ENCODE data around the gene TNFRSF11A. TPM values are rescaled to one million over a fixed set of nuclear protein-coding genes. Genes with fewer than 3 reads are reported as not detected.

Gene TNFRSF11A
- total RNA-seq, 1 donor from 2014 or later, result not detected

- no peak for DNase-seq (ENCODE audit: low read depth)
Measured at GRCh38 chr18:62324181-62324828, 805 bp upstream of the TNFRSF11A start.

DNA sequence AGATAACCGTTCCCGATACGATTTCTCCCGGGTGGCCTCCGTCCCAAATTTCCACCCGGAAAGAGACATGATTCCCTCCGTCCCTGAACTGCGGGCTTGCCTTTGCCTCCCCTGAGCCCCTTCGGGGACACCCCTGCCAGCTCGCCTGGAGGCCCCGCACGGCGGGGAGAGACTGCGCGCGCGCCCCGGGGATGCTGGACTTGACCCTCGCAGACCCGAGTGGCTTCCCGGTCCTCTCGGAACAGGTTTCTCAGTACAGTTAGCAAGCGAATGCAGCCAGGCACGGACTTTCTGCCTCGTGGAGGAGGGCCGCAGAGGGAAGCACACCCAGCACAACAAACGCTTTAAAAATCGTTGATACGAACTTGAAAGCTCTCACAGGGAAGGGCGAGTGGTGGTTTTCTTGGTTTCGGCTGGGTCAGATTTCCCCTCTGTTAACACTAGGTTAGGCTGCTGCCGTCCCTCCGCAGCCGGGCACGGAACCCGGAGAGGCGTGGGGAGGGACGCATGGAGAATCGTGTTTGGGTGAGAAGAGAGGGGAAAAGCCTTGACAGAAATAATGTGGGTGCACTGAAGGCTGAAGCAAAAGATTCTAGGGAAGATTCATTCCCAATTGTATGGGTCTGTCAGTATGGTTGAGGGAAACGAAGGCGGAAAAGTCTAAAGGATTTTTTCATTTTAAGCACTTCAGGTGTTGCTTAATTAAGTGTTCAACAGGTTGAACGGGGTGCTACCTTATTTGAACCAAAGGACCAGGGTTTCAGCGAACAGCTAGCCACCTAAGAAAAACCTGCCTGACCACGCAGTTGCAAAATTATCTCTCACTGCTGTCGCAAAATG lies 916 bp downstream of the TNFRSF11A start:
- no peak for DNase-seq (ENCODE audit: low read depth)

DNA sequence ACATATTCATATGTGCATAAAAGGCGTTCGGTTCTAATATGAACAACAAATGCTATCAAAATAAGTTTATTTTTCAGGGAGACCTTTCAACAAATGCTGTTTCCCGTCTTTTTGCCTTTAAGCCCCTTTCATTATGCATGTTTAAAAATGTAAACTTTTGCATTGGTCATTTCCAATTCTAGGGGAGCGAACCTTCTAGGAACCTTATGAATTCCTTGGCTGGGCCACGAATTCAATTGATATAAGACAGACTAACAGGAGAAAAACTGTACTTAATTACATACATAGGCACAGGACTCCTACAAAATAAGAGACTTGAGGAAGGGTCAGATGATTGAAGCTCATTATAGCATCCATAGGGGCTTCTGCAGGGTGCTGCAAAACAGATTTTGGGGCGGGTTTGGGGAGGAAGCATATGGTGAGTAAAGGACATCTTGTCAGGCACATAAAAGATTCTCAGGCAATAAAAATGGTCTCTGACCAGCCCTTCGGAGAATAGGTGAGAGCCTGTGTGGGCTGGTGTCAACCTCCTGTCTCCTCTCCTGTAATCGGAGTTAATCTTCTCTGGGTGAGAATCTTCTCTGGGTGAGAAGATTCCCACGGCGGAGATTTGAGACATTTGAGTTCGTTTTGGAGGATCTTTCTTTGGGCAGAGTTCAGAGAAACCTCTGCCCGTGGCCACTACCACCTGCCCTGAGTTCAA lies 1.7 kb downstream of the TNFRSF11A start:
- no peak for DNase-seq (ENCODE audit: low read depth)

DNA sequence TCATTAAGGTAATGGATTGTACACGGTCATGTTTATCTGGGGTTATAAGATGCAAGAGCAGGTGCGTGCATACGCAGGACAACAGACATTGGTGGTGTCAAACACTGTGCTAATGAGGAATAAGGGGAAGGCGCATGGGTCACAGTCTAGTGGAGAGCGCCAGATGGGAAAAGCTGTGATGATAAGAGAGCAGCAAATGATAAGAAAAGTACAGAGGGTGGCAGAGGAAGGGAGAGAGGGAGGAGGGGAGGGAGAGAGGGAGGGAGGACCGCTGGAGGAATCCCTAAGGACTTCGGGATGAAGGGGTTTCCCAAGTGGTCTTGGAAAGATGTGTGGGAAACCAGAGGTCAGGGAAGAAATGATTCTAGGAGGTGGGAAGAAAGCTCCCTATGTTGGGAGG lies 2.9 kb downstream of the TNFRSF11A start:
- DNase-seq (ENCODE audit: low read depth), result no peak

DNA sequence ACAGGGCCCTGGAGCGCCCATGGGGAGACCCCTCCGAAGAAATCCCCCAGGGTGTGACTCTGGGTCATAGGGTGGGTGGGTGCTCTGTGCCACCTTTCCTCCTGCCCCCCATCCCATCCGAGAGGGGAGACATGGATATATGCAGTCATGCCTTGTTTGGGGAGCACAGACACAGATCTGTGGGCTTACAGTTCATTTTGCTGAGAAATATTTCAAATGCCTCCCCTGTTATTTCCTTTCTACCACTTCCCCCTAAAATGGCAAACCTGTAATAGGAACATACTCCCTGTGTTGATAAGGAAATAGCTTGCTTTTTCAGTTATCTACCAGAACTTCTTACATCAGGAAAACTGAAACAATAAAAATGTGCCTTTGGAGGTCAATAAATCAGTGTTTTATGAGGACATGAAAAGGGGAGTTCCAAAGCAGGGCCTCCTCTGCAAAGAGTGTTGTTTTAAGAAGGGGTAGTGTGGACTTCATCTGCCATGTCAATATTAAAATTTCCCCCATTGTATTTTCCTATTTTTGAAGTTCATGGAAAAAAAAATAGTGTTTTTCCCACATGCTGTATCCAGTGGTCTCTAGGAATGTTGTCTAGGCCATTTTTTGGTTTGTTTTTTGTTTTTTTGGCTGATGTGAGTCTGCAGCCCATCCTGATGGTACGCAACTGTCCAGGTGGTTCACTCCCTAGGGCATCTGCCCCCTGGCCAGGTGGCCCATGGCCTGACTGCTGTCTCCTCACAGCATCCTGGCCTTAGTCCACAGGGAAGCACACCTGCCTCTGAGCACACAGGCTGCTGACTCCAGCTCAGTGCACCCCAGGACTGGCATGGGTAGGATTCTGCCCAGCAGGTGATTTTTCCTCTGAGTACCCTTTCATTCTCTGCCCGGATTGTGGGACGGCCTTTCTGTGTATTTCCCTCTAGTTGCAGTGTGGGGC lies 3.7 kb downstream of the TNFRSF11A start:
- no peak for DNase-seq (ENCODE audit: low read depth)

- DNase-seq (ENCODE audit: low read depth), result peak; percentile 41
Measured at GRCh38 chr18:62329691-62330454, 4.8 kb downstream of the TNFRSF11A start.

DNA sequence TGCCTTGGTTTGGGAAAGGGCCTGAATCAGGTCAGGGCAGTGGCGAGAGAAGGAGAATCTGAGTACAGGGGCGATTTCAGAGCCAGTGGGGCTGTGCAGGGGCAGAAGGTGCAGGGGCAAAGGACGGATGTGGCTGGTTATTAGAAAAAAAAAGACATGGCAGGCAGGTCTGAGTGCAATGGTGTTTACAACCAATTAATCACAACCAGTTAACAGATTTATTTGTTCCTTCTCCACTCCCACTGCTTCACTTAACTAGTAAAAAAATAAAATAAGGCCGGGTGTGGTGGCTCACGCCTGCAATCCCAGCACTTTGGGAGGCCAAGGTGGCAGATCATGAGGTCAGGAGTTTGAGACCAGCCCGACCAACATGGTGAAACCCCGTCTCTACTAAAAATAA lies 5.5 kb downstream of the TNFRSF11A start:
- no peak for DNase-seq (ENCODE audit: low read depth)

DNA sequence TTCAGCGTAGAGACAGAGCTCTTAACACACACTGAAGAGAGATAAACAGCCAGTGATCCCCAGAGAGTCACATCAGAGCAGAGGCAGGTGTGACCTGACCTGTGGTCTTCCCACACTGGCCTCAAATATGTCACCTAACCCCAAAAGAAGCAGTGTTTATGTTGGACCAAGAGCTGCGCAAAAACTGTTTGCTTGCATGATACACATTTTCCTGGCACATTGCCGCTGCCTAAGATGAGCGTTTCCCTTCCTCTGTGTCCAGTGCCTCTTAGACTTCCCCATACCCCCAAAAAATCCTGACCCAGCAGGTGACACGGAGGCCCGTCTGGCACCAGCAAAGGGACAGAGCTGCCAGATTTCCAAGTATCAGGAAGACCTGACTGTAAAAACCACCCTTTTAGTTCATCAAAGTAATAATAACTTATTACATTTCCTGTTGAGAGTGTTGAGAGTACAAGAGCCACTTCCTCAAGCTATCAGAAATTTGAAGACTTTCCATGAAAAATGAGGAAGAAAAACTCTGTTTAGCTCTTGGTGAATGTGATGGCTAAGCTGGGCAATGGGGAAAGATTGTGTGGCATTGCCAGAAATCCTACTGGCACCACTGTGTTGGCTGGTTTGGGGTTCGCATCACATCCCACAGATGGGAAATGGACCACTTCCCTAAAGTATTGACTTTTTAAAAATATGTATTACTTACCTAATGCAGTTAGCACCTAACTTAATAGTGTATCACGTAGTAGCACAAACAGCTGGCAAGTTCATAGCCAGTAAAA lies 6.7 kb downstream of the TNFRSF11A start:
- DNase-seq (ENCODE audit: low read depth), result peak; percentile 35

DNA sequence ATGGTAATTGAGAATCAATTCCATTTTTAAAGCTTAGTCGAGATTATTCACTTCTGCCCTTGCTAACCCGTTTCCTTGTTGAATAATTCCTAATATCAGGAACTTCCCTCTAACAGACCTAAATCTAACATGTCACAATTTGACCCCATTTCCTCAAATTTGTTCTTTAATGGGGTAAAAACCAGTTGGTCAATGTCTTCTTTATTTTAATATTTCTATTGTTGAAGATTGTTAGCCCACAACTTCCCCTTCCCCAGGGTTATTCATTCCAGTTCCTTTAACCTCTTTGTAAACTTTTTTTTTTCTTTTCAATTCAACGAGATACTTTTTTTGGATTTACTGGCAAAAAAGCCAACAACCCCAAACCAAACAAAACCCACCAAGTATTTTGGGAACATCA lies 7.3 kb downstream of the TNFRSF11A start:
- DNase-seq (ENCODE audit: low read depth), result no peak

- no peak for DNase-seq (ENCODE audit: low read depth)
Measured at GRCh38 chr18:62332964-62333695, 8.0 kb downstream of the TNFRSF11A start.

DNA sequence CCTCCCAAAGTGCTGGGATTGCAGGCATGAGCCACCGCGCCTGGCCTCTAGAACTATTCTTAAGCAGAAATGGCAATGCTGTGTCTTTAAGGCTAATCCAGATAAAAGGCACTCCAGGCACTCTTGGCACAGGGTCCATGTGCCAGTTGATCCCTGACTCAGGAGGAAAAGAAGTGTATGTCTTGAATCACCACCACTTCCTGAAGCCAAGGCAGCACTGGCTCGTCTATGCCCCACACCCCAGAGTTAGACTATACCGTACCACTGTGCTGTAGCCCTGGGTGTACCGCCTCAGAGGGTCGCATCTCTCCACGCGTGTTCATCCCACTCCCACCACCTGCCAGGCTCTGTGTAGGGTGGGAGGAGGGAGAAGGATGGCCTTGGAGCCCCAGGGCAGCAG lies 9.0 kb downstream of the TNFRSF11A start:
- no peak for DNase-seq (ENCODE audit: low read depth)

GRCh38 chr18:62335494-62335893 lies 10.4 kb downstream of the TNFRSF11A start:
- no peak for DNase-seq (ENCODE audit: low read depth)

DNA sequence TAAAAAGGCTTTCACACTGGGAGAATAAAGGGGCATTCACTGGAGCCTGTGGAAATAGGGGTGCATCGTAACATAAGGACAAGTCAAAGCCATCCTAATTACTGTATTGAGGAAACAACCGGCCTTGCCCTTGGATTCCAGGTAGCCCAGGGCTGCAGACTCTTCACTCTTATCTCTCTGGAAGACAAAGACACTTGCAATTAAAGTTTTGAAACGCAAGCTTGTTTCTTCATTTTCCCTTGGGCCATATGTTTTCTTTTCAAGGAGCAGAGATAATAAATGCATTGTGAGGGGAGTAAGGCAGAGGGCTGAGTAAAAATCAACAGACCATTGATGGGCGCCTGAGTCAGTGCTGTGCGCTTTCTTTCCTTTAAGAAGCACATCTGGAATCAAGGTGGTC lies 11.5 kb downstream of the TNFRSF11A start:
- DNase-seq (ENCODE audit: low read depth), result no peak

- DNase-seq (ENCODE audit: low read depth), result no peak
Measured at GRCh38 chr18:62337336-62337735, 12.2 kb downstream of the TNFRSF11A start.

DNA sequence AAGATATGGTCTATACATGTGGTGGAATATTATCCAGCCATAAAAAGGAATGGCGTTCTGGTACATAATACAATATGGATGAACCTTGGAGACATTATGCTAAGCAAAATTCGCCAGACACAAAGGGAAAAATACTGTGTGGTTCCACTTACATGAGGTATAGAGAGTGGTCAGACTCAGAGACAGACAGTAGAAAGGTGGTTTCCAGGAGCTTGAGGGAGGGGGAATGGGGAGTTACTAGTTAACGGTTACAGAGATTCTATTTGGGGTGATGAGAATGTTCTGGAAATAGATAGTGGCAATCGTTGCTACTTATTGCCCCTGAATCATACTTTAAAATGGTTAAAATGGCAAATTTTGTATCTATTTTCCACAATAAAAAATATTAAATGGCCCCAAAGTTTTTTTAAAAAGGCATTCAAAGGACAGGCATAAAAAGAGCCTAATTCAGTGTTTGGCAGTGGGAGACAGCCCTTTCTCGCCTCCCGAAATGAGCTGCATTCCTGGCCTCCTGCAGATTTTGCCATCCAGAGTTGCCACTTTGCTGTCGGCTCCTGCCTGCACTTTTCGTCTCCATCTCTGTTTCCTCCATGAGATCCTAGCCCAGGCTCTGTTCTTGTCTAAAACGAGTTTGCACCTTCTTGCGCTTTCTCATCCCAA lies 13.5 kb downstream of the TNFRSF11A start:
- no peak for DNase-seq (ENCODE audit: low read depth)

- DNase-seq (ENCODE audit: low read depth), result no peak
Measured at GRCh38 chr18:62339106-62339988, 14.2 kb downstream of the TNFRSF11A start.

DNA sequence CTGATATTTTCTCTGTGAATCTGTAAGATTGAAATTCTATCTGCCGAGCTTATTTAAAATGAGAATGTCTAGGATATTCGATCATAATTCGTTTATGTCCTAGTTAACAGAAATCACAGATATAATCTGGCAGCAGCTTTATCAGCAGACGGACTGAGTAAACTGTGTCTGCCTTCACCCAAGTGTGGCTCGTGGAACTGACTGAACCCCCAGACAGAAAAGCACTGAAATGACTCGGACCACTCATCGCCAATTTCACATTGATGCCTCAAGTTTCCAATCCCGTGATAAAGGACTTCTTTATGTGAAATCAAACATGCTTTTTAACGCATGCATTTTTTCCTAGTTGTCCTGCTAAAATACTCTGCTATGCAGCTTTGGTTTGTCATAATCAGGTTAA lies 15.9 kb downstream of the TNFRSF11A start:
- DNase-seq (ENCODE audit: low read depth), result no peak

Data from myocyte (in vitro differentiated cells).